Activated CD4-positive, CD25-positive, alpha-beta regulatory T cell treated with anti-CD3 and anti-CD28 coated beads, Interleukin-2, amount 50 U/mL, for 16 hours (primary cell): Measurements from ENCODE around the gene MRPL46.
"Not testable (repeated sequence)": the region's sequence is repeated elsewhere in the genome, so short reads cannot be mapped to it uniquely, and the experiment has no call there.

Source experiments
- DNase-seq: peaks from one replicate; pipeline ENCODE4 v3.0.0-alpha.2; 2020; ENCODE audit warnings: low read depth, low spot score

MRPL46 gene

DNA sequence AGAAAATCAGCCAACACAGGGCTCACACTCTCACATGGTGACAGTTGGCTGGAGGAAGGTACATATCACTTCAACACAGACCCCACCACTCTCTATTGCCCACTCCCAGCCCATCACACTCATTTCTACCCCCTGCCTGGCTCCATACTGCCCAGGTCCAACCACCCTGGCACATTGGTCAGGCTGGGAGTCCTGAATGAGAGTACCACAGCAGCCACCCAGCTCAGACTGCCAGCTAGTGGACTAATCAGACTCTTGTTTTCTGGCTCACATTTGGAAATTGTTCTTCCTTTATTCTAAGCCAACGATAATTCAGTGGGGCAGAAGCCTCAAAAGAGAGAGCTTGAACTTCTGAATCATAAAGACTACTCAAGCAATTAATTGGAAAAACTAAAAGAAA, 20.0 kb downstream of the MRPL46 start:
- DNase-seq = no peak

DNA sequence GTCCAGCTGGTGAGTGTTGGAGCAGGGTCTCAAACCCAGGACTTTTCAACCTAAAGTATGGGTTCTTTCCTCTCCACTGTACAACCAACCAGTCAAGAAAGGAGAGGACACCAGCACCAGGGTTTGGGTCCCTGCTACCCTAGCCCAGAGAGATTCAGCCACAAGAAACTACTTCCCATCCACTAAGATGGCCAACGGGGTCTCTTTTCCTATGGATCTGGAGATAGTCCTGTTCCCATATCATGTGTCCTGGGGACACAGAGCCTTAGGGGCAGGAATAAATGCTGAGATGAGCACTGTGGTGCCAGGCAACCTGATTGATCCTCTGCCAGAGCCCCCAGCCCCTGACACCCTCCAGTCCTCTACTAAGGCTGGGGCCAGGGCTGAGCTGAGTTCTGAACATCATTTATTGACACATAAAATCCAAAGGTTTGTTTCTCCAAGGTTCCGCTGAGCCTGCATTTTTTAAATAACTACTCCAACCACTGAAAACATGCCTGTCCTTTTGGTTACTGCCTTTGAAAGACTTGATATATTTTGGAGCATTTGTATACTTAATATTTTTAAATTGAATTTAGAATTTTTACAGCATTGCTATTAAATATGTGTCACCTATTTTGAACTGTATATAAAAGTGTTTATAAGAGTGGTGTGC, 26.0 kb downstream of the MRPL46 start:
- no peak for DNase-seq

DNA sequence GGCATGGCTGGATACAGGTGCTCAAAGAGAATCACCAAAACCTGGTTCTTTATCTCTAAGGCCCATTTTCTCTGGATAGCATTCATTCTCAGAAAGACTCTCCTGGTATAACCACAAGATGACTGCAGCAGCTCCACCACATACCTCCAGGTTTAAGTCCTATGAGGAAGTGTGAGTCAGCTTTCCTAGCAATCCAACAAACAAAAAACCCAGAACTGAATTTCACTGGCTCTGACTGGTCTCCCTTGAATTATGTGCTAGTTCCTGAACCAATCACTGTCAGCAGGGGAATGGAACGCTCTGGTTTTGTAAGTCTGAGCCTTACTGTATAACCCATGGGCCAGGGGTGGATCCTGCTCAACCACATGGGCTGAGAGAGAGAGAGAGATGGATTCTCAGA, 27.2 kb downstream of the MRPL46 start:
- no peak for DNase-seq

DNA sequence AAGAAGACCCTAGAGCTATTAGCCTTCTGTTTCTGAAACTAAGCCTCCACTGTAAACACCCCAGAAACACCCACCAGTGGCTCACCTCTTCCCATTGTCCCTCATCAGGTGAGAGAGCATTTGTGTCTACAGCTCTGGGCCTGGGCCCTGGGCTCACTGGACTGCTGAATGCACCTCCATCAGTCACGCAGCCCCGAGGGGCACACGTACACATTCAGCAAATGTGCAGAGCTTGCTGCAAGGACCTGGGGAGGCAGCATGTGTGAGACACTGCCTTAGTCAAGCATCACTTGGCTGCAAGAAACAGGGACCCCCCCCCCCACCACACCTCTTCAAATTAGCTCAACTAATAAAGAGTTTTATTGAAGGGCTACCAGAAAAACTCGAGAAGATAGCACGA, 29.0 kb downstream of the MRPL46 start:
- no peak for DNase-seq

DNA sequence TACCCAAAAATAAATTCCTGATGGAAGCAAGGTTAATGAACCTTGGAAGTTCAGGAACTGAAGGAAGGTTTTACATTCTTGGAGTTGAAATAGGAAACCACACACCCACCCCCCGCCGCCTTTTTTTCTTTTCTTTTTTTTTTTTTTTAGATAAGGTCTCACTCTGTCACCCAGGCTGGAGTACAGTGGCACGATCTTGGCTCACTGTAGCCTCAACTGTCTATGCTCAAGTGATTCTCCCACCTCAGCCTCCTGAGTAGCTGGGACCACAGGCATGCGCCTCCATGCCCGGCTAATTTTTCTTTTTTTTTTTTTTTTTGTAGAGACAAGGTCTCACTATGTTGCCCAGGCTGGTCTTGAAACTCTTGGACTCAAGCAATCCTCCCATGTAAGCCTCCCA, 33.1 kb downstream of the MRPL46 start:
- not testable (repeated sequence) for DNase-seq

DNA sequence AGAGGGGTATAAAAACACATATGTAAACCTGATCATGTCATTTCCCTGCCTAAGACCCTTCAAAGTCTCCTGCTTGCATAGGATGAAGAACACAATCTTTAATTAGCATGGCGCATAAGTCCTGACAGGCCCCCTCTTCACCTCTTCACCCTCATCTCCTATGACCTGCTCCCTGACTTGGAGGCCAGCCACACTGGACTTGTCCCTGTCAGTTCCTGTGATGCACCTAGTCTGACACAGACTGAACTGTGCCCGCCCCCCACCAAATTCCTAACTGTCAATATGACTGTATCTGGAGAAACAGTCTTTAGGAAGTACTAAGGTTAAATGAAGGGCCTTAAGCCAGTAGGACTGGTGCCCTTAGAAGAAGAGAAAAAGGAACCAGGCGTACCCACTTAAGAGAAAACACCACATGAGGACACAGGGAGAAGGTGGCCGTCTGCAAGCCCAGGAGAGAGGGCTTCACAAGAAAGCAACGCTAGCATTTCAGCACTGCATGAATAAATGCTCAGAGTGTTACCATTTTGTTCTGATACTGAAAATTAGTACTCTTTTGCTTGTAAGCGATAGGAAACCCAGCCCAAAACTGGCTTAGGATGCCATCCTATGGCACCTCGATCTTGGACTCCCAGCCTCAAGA, 34.0 kb downstream of the MRPL46 start:
- DNase-seq = no peak

DNA sequence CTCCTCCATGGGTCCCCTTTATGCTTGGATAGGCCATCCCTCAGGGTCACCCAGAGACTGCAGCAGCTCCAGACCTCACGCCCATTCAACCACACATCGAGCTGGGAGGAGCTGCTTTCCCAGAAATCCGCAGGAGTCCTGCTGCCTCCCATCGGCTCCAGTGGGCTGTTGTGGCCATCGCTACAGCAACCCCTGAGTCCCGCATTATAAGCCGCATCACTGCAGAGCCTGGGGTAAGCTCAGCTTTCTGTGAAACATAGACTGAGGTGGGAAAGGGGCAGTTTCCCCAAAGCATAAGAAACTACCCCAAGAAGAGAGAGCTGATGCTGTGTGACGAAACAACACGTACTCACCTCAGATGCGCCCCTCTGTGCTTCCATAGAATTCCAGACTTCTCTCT, 35.7 kb downstream of the MRPL46 start:
- no peak for DNase-seq

DNA sequence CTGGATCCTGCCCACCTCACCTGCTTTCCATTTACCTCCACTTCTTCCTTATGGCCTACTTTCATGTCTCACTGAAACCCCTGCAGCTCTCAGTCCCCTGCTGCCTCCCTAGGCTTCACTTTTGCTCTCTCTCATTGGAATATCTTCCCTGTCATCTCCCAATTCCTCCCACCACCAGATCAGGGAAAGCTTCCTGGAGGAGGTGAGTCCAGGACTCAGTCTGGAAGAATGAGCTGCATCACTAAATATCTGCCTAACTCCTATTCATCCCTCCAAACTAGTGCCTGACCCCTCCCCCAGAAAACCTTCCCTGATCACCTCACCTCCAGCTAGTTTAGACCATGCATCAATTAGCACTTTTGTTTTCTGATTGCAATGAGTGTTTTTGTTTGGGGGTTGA, 37.1 kb downstream of the MRPL46 start:
- no peak for DNase-seq

DNA sequence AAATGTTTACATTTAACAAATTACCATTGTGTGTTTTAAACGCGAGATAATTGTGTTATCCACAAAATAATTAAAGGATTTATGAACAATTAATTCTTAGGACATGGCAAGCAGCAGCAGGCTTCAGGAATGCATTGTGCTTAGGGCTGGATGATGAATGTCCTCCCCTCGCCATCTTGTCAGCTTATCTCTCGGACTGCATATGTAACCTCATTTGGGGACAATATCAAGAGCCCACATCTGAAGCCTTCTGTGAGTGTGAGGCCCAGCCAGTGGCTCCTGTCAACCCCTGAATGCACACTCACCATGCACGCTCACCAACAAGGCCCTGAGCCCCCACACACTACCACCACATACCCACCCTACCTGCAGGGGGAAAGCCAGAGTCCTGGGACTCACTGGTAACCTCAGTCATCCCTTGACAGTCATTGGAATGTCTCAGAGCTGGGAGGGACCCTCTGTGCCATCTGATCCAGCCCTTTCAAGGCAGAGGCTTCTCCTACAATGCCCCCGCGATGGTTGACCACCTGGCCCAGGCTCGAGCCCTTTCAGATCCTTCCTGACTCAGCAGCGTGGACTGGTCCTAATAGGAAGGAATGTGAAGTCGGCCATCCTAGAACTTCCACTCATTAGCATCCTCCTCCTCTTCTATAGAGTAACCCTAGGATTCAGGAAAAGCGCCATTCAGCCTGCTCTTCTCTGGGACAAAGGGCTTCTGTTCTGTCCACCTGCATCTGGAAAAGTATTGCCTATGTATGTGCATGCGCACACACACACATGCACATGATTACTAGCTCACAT, 38.2 kb downstream of the MRPL46 start:
- DNase-seq = no peak

DNA sequence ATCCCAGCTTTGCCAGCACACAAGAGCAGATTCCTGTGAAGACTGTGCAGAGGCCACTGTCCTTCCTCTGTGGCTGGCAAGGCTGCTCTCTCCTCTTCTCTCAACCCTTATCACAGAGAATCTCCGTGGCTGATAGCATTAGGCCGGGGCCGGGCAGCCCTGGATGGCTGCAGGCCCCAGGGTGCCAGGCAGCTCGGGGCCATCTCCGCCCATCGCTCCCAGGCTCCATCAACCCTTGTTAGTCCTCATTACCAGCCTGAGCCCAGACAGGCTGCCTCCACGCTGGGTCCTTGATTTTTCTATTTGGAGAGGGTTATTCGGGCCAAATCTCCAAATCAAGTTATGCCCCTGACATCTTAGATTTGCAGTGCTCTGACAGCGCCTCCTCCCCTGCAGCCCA, 39.1 kb downstream of the MRPL46 start:
- DNase-seq = no peak

DNA sequence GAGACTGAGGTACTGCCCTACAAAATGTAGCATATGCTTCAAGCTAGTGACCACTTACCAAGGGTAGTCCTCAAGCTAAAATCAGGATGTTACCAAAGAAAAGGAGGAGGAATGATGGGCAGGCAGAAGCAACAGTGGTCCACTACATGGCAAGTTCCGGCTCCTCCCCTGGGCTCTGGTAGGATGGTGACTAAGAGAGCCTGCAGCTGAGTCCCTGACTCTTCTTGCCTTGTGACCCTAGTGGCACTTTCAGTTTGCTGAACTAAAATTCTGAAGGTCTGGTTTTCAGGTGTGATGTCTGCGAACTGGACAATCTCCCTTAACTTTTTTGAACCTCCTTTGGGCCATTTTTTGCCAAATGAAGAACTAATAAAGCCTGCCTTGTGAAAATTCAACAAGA, 40.9 kb downstream of the MRPL46 start:
- DNase-seq = no peak

DNA sequence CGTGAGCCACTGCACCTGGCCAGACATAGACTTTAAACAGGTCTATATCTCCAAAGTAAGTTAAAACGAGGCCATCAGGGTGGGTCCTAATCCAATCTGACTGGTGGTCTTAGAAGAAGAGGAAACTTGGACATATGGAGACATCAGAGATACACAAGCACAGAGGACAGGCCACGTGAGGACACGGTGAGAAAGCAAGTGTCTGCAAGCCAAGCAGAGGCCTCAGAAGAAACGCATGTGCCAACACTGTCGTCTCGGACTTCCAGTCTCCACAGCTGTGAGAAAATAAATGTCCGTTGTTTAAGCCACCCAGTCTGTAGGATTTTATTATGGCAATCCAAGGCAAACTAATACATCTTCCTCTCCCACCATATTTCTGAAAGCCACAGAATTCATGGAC, 43.9 kb downstream of the MRPL46 start:
- no peak for DNase-seq

DNA sequence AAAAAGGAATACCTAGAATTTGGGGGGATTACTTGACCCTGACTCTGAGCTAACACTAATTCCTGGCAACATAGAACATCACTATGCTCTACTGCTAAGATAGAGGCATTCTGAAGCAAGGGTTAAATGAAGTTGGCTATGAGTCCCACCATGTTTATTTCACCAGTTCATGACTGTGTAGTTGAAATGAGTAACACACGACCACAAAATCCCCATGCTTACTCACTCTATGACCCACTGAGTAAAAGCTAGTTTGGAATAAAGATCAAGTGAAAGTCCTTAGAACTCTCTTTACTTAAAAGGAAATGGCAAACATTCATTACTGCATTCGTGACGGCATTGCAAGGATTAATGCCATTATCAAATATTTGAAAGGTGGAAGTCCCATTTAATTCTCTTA, 47.4 kb downstream of the MRPL46 start:
- DNase-seq = no peak
